HAP-1 (cell line): ENCODE measurements around the gene SRSF1.
"Not testable (repeated sequence)": the region's sequence is repeated elsewhere in the genome, so short reads cannot be mapped to it uniquely, and the experiment has no call there.

Experiments
- DNase-seq, 2 experiments: peaks; one replicate each; pipeline ENCODE4 v3.0.0-alpha.2; 2016 to 2020; ENCODE audit warnings: low spot score in 2 of 2
- H3K27me3 ChIP-seq: fragments of 250-450 bp; sonication (Bioruptor Pico); 2 replicates; pipeline ENCODE4 v1.5.1; 2020; ENCODE audit warnings: low read depth, mild to moderate bottlenecking, moderate library complexity
- H3K36me3 ChIP-seq: fragments of 250-450 bp; sonication (Bioruptor Pico); replicated peaks from 2 replicates; pipeline ENCODE4 v1.5.1; 2020; ENCODE audit warnings: mild to moderate bottlenecking
- H3K4me1 ChIP-seq: fragments of 250-450 bp; sonication (Bioruptor Pico); 2 replicates; pipeline ENCODE4 v1.5.1; 2020; ENCODE audit warnings: mild to moderate bottlenecking
- H3K4me3 ChIP-seq: fragments of 250-450 bp; sonication (Bioruptor Pico); 2 replicates; pipeline ENCODE4 v1.5.1; 2020; ENCODE audit warnings: mild to moderate bottlenecking, moderate library complexity
- H3K9me3 ChIP-seq: fragments of 250-450 bp; sonication (Bioruptor Pico); 2 replicates; pipeline ENCODE4 v1.5.1; 2020; ENCODE audit warnings: mild to moderate bottlenecking, moderate library complexity
- in situ Hi-C: fragments of 300-500 bp; cut with MboI; formaldehyde crosslinking; loops from 3 replicates; pipeline ENCODE4 v1.14.3; 2020; ENCODE audit warnings: low sequenced_read_pairs, inconsistent platforms, mixed read lengths

Gene SRSF1

GRCh38 chr17:57959929-57960328 lies 47.1 kb downstream of the SRSF1 start:
- Histone ChIP-seq H3K9me3 (no peaks in the 10 kb centered on the region), H3K27me3 (no peaks in the 10 kb centered on the region), H3K4me3 (no peak overlapping the region), H3K36me3 (no peaks in the 10 kb centered on the region), H3K4me1 (peaks cover 11% of the 10 kb centered on the region)
- DNase-seq, result no peak
- in situ Hi-C loops, result no loop called here

- H3K4me3 ChIP-seq, DNase-seq, in situ Hi-C loops, H3K9me3 ChIP-seq, H3K36me3 ChIP-seq, H3K27me3 ChIP-seq: not testable (repeated sequence)
- H3K4me1 ChIP-seq, result peaks cover 18% of the 10 kb centered on the region
These were observed 48.7 kb downstream of the SRSF1 start for GRCh38 chr17:57958391-57958790.

GRCh38 chr17:57957886-57958285 lies 49.2 kb downstream of the SRSF1 start:
- H3K36me3 ChIP-seq, result no peaks in the 10 kb centered on the region
- no peak for DNase-seq
- peaks cover 18% of the 10 kb centered on the region for H3K4me1 ChIP-seq
- H3K27me3 ChIP-seq, result no peaks in the 10 kb centered on the region
- no peak overlapping the region for H3K4me3 ChIP-seq
- no peaks in the 10 kb centered on the region for H3K9me3 ChIP-seq
- in situ Hi-C loops, result no loop called here

GRCh38 chr17:57957120-57957850 lies 49.8 kb downstream of the SRSF1 start:
- in situ Hi-C loops, result no loop called here
- Histone ChIP-seq H3K4me3 (no peak overlapping the region), H3K27me3 (no peaks in the 10 kb centered on the region), H3K4me1 (peaks cover 18% of the 10 kb centered on the region), H3K9me3 (no peaks in the 10 kb centered on the region), H3K36me3 (no peaks in the 10 kb centered on the region)
- DNase-seq, result no peak

GRCh38 chr17:57956291-57957119 lies 50.5 kb downstream of the SRSF1 start:
- peak; percentile 12 to 38 for DNase-seq
- in situ Hi-C loops, result no loop called here
- Histone ChIP-seq H3K4me1 (peaks cover 22% of the 10 kb centered on the region), H3K4me3 (no peak overlapping the region), H3K27me3 (no peaks in the 10 kb centered on the region), H3K9me3 (no peaks in the 10 kb centered on the region), H3K36me3 (no peaks in the 10 kb centered on the region)

GRCh38 chr17:57955183-57955931 lies 51.7 kb downstream of the SRSF1 start, which contains the start of gene CUEDC1:
Gene CUEDC1, minus strand, starts transcription at chr17:57955412. Its CDS starts 69,848 bp downstream, at chr17:57885564.
- H3K36me3 ChIP-seq, result no peaks in the 10 kb centered on the region
- no peaks in the 10 kb centered on the region for H3K27me3 ChIP-seq
- no peaks in the 10 kb centered on the region for H3K9me3 ChIP-seq
- in situ Hi-C loops, result no loop called here
- peak within 1 kb of the TSS; percentile 42 for H3K4me3 ChIP-seq
- H3K4me1 ChIP-seq, result peaks cover 33% of the 10 kb centered on the region
- DNase-seq, result peak; percentile 61 to 87

GRCh38 chr17:57954397-57955182 lies 52.5 kb downstream of the SRSF1 start:
- DNase-seq, result peak; percentile 86 to 94
- Histone ChIP-seq H3K36me3 (no peaks in the 10 kb centered on the region), H3K4me1 (peaks cover 35% of the 10 kb centered on the region), H3K27me3 (no peaks in the 10 kb centered on the region), H3K9me3 (no peaks in the 10 kb centered on the region), H3K4me3 (peak overlapping the region; percentile 42)
- in situ Hi-C loops, result no loop called here

GRCh38 chr17:57953705-57954396 lies 53.2 kb downstream of the SRSF1 start:
- no peak for DNase-seq
- in situ Hi-C loops, result no loop called here
- H3K27me3 ChIP-seq, result no peaks in the 10 kb centered on the region
- no peaks in the 10 kb centered on the region for H3K9me3 ChIP-seq
- H3K4me1 ChIP-seq, result peaks cover 38% of the 10 kb centered on the region
- peak overlapping the region; percentile 42 for H3K4me3 ChIP-seq
- H3K36me3 ChIP-seq, result no peaks in the 10 kb centered on the region
